ENCODE measurements around the gene CDC7. TPM values are rescaled to one million over a fixed set of nuclear protein-coding genes. Genes with fewer than 3 reads are reported as not detected.

The CDC7 gene
- total and polyA plus RNA-seq, 2 donors (not counting 1 experiment from before 2014, with no cell fraction given): 3.9 to 7.4 TPM

DNA sequence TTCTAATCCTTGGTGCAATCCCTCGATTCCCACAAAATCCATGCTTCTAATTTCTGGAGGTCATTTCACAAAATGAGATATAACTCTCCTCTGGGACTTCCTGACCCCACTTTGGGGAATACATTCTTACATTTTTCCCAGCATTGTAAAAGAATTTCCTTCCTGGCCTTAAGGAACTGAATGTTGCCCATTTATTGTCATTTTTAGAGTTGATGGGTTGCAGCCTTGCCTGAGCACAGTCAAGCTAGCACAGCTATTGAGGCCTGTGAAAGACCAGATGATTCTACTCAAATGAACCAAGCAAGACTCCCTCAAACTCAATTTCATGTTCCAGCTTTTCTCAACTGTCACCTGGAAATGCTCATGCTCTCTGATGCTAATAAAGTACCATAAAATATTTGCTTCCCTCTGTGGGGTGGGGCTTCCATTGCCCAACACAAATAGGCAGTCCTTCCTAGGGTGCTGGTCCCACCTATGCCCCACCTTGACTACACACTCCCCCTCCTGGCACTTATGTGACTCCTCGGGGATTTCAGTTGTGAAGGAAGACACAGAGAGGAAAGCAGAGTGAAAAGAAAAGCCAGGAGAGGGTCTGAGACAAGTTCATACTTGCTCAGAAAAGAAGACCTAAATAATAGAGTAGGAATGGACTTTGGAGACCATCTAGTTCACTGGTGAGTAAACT, 24.0 kb upstream of the CDC7 start:
- H3K27ac Mint-ChIP-seq: no peak overlapping the region
- WGBS (ENCODE audit: insufficient coverage): 100% methylated on average over 1 of the region's 2 CpGs
- H3K4me3 ChIP-seq (ENCODE audit: control extremely low read depth in 1 of 5, extremely low read depth in 1 of 5, insufficient read depth in 1 of 5, low read depth in 2 of 5, low read length in 4 of 5): no peak overlapping the region

DNA sequence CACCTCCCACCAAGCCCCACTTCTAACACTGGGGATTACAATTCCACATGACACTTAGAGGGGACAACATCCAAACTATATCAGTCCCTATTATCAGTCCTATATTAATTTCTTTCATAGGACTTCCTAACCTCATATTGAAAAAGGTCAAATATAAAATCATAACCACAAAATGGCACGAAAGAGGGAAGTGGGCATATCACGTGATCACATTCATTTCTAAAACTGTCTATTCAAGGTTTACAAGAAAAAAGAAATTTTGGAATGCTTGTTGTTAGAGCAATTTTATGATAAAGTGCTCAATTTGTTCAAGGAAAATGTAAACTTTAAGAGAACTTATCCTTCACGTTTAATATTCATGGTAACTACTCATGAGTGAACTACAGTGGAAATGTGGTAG, 13.2 kb upstream of the CDC7 start:
- Histone ChIP-seq H3K4me3 (ENCODE audit: control extremely low read depth in 1 of 5, extremely low read depth in 1 of 5, insufficient read depth in 1 of 5, low read depth in 2 of 5, low read length in 4 of 5) (no peak overlapping the region), H2AFZ (ENCODE audit: insufficient read depth, low read depth, low read length, poor library complexity, severe bottlenecking) (no peak overlapping the region), H3K9me3 (ENCODE audit: control extremely low read depth in 1 of 3, control insufficient read depth in 2 of 3, insufficient read depth in 1 of 3, low read length in 2 of 3) (peaks cover 0 to 3% (median 2%) of the 10 kb centered on the region in 3 donors), H3K4me2 (replicated peaks; ENCODE audit: low read depth, low read length, poor library complexity, severe bottlenecking) (no peak overlapping the region), H4K20me1 (ENCODE audit: control insufficient read depth, insufficient read depth, low read length, poor library complexity, severe bottlenecking) (no peaks in the 10 kb centered on the region), H3K27me3 (replicated peaks in 1 of 4; ENCODE audit: control extremely low read depth in 1 of 4, control insufficient read depth in 3 of 4, insufficient read depth in 4 of 4, low read length in 3 of 4) (no peaks in the 10 kb centered on the region), H3K36me3 (replicated peaks in 1 of 2; ENCODE audit: control extremely low read depth in 1 of 2, control insufficient read depth in 1 of 2, extremely low read depth in 1 of 2, insufficient read depth in 2 of 2, low read length in 1 of 2) (no peaks in the 10 kb centered on the region), H3K27ac (ENCODE audit: low read length in 2 of 2) (no peak overlapping the region), H3K9ac (ENCODE audit: low read length) (no peak overlapping the region), H3K79me2 (ENCODE audit: control insufficient read depth, insufficient read depth, low read length) (no peaks in the 10 kb centered on the region), H3K4me1 (ENCODE audit: control insufficient read depth in 2 of 2, insufficient read depth in 2 of 2, low read length in 2 of 2) (no peaks in the 10 kb centered on the region)
- Mint-ChIP-seq H3K9me3 (ENCODE audit: insufficient read depth) (peaks cover 4% of the 10 kb centered on the region), H3K4me3 (no peak overlapping the region), H3K27ac (no peak overlapping the region), H3K4me1 (peaks cover 6% of the 10 kb centered on the region), H3K27me3 (peaks cover 12% of the 10 kb centered on the region)
- intact Hi-C loops (cut with micrococcal nuclease): no loop called here
- no CpG with 5 or more reads among the region's 3 CpGs for WGBS (ENCODE audit: insufficient coverage)
- DNase-seq (no peak), ATAC-seq (ENCODE audit: low read depth) (no peak)
- TF ChIP-seq EZH2 (IDR thresholded peaks at IDR 0.05; ENCODE audit: borderline replicate concordance, insufficient read depth, low read depth, low read length, poor library complexity, severe bottlenecking): no peak
- TF ChIP-seq, protein P1, sequence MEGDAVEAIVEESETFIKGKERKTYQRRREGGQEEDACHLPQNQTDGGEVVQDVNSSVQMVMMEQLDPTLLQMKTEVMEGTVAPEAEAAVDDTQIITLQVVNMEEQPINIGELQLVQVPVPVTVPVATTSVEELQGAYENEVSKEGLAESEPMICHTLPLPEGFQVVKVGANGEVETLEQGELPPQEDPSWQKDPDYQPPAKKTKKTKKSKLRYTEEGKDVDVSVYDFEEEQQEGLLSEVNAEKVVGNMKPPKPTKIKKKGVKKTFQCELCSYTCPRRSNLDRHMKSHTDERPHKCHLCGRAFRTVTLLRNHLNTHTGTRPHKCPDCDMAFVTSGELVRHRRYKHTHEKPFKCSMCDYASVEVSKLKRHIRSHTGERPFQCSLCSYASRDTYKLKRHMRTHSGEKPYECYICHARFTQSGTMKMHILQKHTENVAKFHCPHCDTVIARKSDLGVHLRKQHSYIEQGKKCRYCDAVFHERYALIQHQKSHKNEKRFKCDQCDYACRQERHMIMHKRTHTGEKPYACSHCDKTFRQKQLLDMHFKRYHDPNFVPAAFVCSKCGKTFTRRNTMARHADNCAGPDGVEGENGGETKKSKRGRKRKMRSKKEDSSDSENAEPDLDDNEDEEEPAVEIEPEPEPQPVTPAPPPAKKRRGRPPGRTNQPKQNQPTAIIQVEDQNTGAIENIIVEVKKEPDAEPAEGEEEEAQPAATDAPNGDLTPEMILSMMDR (IDR thresholded peaks at IDR 0.05): no peak
- ChIA-PET CTCF (interaction anchor here (0.5 kb wide), 1 partner anchor 25 kb away, joined by 3 read pairs; no protein-coding TSS in a partner anchor), POLR2A (no interaction called here)

More for the DNA sequence above, 24.0 kb upstream of the CDC7 start:
- DNase-seq: no peak
- no peak for ATAC-seq (ENCODE audit: low read depth)
- Histone ChIP-seq H3K27ac (ENCODE audit: low read length in 2 of 2) (no peak overlapping the region), H3K9ac (ENCODE audit: low read length) (no peak overlapping the region), H3K4me2 (replicated peaks; ENCODE audit: low read depth, low read length, poor library complexity, severe bottlenecking) (no peak overlapping the region), H3K27me3 (replicated peaks in 1 of 4; ENCODE audit: control extremely low read depth in 1 of 4, control insufficient read depth in 3 of 4, insufficient read depth in 4 of 4, low read length in 3 of 4) (no peaks in the 10 kb centered on the region), H3K9me3 (ENCODE audit: control extremely low read depth in 1 of 3, control insufficient read depth in 2 of 3, insufficient read depth in 1 of 3, low read length in 2 of 3) (no peaks in the 10 kb centered on the region), H3K4me1 (ENCODE audit: control insufficient read depth in 2 of 2, insufficient read depth in 2 of 2, low read length in 2 of 2) (no peaks in the 10 kb centered on the region), H3K36me3 (replicated peaks in 1 of 2; ENCODE audit: control extremely low read depth in 1 of 2, control insufficient read depth in 1 of 2, extremely low read depth in 1 of 2, insufficient read depth in 2 of 2, low read length in 1 of 2) (no peaks in the 10 kb centered on the region), H4K20me1 (ENCODE audit: control insufficient read depth, insufficient read depth, low read length, poor library complexity, severe bottlenecking) (no peaks in the 10 kb centered on the region), H2AFZ (ENCODE audit: insufficient read depth, low read depth, low read length, poor library complexity, severe bottlenecking) (no peak overlapping the region), H3K79me2 (ENCODE audit: control insufficient read depth, insufficient read depth, low read length) (no peaks in the 10 kb centered on the region)
- H3K4me1 Mint-ChIP-seq: no peaks in the 10 kb centered on the region
- no peaks in the 10 kb centered on the region for H3K9me3 Mint-ChIP-seq (ENCODE audit: insufficient read depth)
- intact Hi-C loops (cut with micrococcal nuclease): no loop called here
- peaks cover 10% of the 10 kb centered on the region for H3K27me3 Mint-ChIP-seq
- TF ChIP-seq, protein P1 (IDR thresholded peaks at IDR 0.05): no peak
- TF ChIP-seq EZH2 (IDR thresholded peaks at IDR 0.05; ENCODE audit: borderline replicate concordance, insufficient read depth, low read depth, low read length, poor library complexity, severe bottlenecking): no peak
- no peak overlapping the region for H3K4me3 Mint-ChIP-seq
- ChIA-PET POLR2A (no interaction called here), CTCF (no interaction called here)

Measured in B cell (primary cell).